Esophagus squamous epithelium (tissue), 5 donors: Measurements from ENCODE around the gene MEOX2. TPM values are rescaled to one million over a fixed set of nuclear protein-coding genes. Genes with fewer than 3 reads are reported as not detected.

ENCODE experiments used
- DNase-seq: peaks from one replicate; lab custom pipeline; 2025; lab: John Stamatoyannopoulos, UW
- H3K27ac ChIP-seq, 4 donors: fragments of 200-600 bp; sonication (generic); one replicate each; pipeline ENCODE4 v1.5.1; 2016 to 2019; ENCODE audit warnings: mild to moderate bottlenecking in 1 of 4
- H3K27me3 ChIP-seq, 4 donors: fragments of 200-600 bp; sonication (generic); 1 replicate in 3 of 4; 2 replicates in 1 of 4; pipeline versions ENCODE4 v1.5.1 to v1.6.0; 2017 to 2021; ENCODE audit warnings: antibody characterized with exemption in 1 of 4
- H3K36me3 ChIP-seq, 3 donors: fragments of 200-600 bp; sonication (generic); one replicate each; pipeline ENCODE4 v1.5.1; 2016 to 2019
- H3K4me1 ChIP-seq, 3 donors: fragments of 200-600 bp; sonication (generic); one replicate each; pipeline ENCODE4 v1.5.1; 2017 to 2019
- H3K4me3 ChIP-seq, 4 donors: fragments of 200-600 bp; sonication (generic); 1 replicate in 3 of 4; 2 replicates in 1 of 4; pipeline ENCODE4 v1.5.1; 2016 to 2019; ENCODE audit warnings: mild to moderate bottlenecking in 2 of 4, moderate library complexity in 1 of 4
- H3K9me3 ChIP-seq, 3 donors: fragments of 200-600 bp; sonication (generic); one replicate each; pipeline ENCODE4 v1.5.1; 2016 to 2019
- CTCF ChIP-seq, 6 experiments: fragments of 450-650 bp in 4 of 6; fragments of 200-600 bp in 2 of 6; sonication (generic) in 2 of 6; IDR thresholded peaks; one replicate each; pipeline ENCODE4 v1.5.1; 2016 to 2019; ENCODE audit warnings: antibody characterized with exemption in 6 of 6, mild to moderate bottlenecking in 4 of 6, moderate library complexity in 4 of 6
- POLR2A ChIP-seq, 4 donors: fragments of 450-650 bp; IDR thresholded peaks; one replicate each; pipeline ENCODE4 v1.6.1; 2017; ENCODE audit warnings: antibody characterized with exemption in 4 of 4, mild to moderate bottlenecking in 4 of 4, moderate library complexity in 3 of 4
- WGBS, 2 donors: methylation state at CpG; one replicate each; pipeline ENCODE4 v1.1.5; 2018; 5-methylcytosine and 5-hydroxymethylcytosine counted together
- intact Hi-C: fragments of 100-400 bp; cut with DNase I; formaldehyde crosslinking; loops from one replicate; pipeline ENCODE4 v1.15.0; 2022
- total RNA-seq, 4 donors: library from RNA; depleted of rRNA; stranded (reverse); fragments of >200 nt; gene quantifications; one replicate each; pipeline ENCODE4 v1.1.0, GENCODE V29; 2016
- donor health status: DM: yes; HTN: yes; CAD: no.

The MEOX2 gene
- total RNA-seq, 4 donors from 2014 or later, result 0.19 to 3.2 (median 2.0) TPM

- intact Hi-C loops, result no loop called here
- no peak for DNase-seq
- whole genome bisulfite sequencing, 2 donors, result 66 to 86% methylated on average over 2 of the region's 2 CpGs
Measured at GRCh38 chr7:15610503-15610902, 76.0 kb downstream of the MEOX2 start.

GRCh38 chr7:15609287-15609686, 77.2 kb downstream of the MEOX2 start:
- no peak overlapping the region for H3K27ac ChIP-seq
- 61 to 73% methylated on average over 2 of the region's 2 CpGs for WGBS, 2 donors
- TF ChIP-seq CTCF (IDR thresholded peaks at IDR 0.05) (no peak), POLR2A (IDR thresholded peaks at IDR 0.05) (no peak)
- no peaks in the 10 kb centered on the region for H3K36me3 ChIP-seq
- no peak overlapping the region for H3K4me3 ChIP-seq
- H3K9me3 ChIP-seq, result no peaks in the 10 kb centered on the region
- no peaks in the 10 kb centered on the region for H3K4me1 ChIP-seq
- no peak for DNase-seq
- no peaks in the 10 kb centered on the region for H3K27me3 ChIP-seq
- intact Hi-C loops, result no loop called here

More at GRCh38 chr7:15610503-15610902, 76.0 kb downstream of the MEOX2 start:
- Histone ChIP-seq H3K9me3 (no peaks in the 10 kb centered on the region), H3K27me3 (no peaks in the 10 kb centered on the region), H3K27ac (no peak overlapping the region), H3K4me1 (no peaks in the 10 kb centered on the region), H3K36me3 (no peaks in the 10 kb centered on the region), H3K4me3 (no peak overlapping the region)
- TF ChIP-seq CTCF (IDR thresholded peaks at IDR 0.05), result no peak
- no peak for TF ChIP-seq POLR2A (IDR thresholded peaks at IDR 0.05)

GRCh38 chr7:15607529-15608210, 78.8 kb downstream of the MEOX2 start:
- no peak overlapping the region for H3K4me3 ChIP-seq
- WGBS, 2 donors, result 81 to 84% methylated on average over 5 of the region's 5 CpGs
- no peak for DNase-seq
- no peak for TF ChIP-seq POLR2A (IDR thresholded peaks at IDR 0.05)
- TF ChIP-seq CTCF (IDR thresholded peaks at IDR 0.05), result no peak
- H3K27ac ChIP-seq, result no peak overlapping the region
- no peaks in the 10 kb centered on the region for H3K27me3 ChIP-seq
- intact Hi-C loops, result no loop called here
- no peaks in the 10 kb centered on the region for H3K4me1 ChIP-seq
- no peaks in the 10 kb centered on the region for H3K9me3 ChIP-seq
- no peaks in the 10 kb centered on the region for H3K36me3 ChIP-seq

GRCh38 chr7:15606561-15606960, 79.9 kb downstream of the MEOX2 start:
- no peaks in the 10 kb centered on the region for H3K36me3 ChIP-seq
- no peak for DNase-seq
- no peaks in the 10 kb centered on the region for H3K4me1 ChIP-seq
- H3K27ac ChIP-seq, result no peak overlapping the region
- WGBS, 2 donors, result 59 to 74% methylated on average over 3 of the region's 3 CpGs
- no peak for TF ChIP-seq CTCF (IDR thresholded peaks at IDR 0.05)
- TF ChIP-seq POLR2A (IDR thresholded peaks at IDR 0.05), result no peak
- H3K27me3 ChIP-seq, result no peaks in the 10 kb centered on the region
- intact Hi-C loops, result no loop called here
- H3K9me3 ChIP-seq, result no peaks in the 10 kb centered on the region
- no peak overlapping the region for H3K4me3 ChIP-seq

- WGBS, 2 donors, result 95 to 100% methylated on average over 1 of the region's 1 CpG
- TF ChIP-seq POLR2A (IDR thresholded peaks at IDR 0.05) (no peak), CTCF (IDR thresholded peaks at IDR 0.05) (no peak)
Measured at GRCh38 chr7:15604166-15604565, 82.3 kb downstream of the MEOX2 start.

More at GRCh38 chr7:15604166-15604565, 82.3 kb downstream of the MEOX2 start:
- Histone ChIP-seq H3K27ac (no peak overlapping the region), H3K36me3 (no peaks in the 10 kb centered on the region), H3K4me3 (no peak overlapping the region), H3K4me1 (no peaks in the 10 kb centered on the region), H3K9me3 (peaks cover 0 to 13% (median 0%) of the 10 kb centered on the region in 3 donors), H3K27me3 (no peaks in the 10 kb centered on the region)
- intact Hi-C loops, result no loop called here
- no peak for DNase-seq
